ENCODE measurements around the gene CDC42BPB.

The CDC42BPB gene, protein sequence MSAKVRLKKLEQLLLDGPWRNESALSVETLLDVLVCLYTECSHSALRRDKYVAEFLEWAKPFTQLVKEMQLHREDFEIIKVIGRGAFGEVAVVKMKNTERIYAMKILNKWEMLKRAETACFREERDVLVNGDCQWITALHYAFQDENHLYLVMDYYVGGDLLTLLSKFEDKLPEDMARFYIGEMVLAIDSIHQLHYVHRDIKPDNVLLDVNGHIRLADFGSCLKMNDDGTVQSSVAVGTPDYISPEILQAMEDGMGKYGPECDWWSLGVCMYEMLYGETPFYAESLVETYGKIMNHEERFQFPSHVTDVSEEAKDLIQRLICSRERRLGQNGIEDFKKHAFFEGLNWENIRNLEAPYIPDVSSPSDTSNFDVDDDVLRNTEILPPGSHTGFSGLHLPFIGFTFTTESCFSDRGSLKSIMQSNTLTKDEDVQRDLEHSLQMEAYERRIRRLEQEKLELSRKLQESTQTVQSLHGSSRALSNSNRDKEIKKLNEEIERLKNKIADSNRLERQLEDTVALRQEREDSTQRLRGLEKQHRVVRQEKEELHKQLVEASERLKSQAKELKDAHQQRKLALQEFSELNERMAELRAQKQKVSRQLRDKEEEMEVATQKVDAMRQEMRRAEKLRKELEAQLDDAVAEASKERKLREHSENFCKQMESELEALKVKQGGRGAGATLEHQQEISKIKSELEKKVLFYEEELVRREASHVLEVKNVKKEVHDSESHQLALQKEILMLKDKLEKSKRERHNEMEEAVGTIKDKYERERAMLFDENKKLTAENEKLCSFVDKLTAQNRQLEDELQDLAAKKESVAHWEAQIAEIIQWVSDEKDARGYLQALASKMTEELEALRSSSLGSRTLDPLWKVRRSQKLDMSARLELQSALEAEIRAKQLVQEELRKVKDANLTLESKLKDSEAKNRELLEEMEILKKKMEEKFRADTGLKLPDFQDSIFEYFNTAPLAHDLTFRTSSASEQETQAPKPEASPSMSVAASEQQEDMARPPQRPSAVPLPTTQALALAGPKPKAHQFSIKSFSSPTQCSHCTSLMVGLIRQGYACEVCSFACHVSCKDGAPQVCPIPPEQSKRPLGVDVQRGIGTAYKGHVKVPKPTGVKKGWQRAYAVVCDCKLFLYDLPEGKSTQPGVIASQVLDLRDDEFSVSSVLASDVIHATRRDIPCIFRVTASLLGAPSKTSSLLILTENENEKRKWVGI (N-terminal part only)

DNA sequence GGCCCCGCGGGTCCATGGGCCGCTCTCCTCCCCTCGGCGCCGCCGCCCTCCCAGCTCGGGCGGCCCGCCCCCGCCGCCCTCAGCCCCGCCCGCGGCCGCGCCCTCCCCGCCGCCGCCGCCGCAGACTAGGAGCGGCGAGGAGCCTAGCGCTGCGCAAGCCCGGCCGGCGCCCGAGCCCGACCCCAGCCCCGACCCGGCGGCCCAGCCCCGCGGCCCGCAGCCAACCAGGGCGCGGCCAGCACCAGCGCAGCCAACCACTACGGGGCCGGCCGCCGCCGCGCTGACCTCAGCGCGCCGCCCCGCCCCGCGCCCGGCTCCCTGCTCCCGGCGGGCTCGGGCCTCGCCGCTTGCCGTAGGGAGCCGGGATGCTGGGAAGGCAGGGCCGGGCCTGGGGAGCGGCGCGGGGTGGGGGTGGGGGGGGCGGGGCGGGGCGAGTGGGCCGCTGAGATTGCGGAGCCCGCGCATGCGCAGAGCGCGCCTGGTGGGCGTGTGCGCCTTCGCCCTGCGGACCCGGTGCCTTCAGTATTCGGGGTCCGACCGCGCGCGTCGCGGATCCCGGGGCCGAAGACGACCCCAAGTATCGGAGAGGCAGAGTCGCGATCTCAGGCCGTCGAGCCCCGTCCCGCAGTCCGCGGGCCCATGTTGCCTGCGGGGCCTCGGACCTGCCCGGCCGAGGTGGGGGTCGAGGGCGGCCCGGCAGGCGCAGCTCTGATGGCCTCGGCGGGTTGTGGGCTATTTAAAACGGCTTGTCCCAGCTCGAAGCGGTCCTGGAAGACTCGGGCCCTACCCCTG is at the start of gene CDC42BPB:
Gene CDC42BPB, minus strand, starts transcription at position 178 of the 792 bp plus-strand sequence. CDS start 376 bp downstream, outside the sequence.
- H3K9ac ChIP-seq (ENCODE audit: low read length): peak within 1 kb of the TSS; percentile 58

DNA sequence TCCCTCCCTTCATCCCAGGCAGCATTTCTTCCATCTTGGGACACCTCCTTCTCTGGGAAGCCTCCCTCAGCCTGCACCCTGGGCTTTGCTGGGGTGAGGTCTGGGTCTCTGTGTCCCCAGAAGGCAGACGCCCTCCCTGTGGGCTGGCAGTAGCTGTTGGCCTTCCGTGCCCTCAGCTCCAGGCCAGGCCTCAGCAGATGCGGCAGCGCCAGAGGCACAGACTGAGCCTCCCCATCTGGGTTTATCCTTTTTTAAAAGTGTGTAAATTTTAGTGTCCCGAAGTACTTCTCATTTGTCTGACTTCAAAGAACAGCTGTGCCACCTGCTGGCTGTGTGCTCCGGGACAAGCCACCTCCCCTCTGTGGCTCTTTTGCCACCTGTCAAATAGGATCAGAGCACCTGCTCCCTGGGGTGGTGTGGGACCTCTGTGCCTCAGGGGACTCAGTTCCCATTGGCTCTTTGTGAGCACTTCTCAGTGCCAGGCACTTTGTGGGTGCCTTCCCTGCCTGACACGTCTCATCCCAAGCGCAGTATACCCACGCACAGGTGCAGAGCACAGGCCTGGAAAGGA is 48.3 kb upstream of the CDC42BPB start:
- Histone ChIP-seq H3K9ac (ENCODE audit: low read length) (no peak overlapping the region), H3K4me3 (ENCODE audit: low read length) (no peak overlapping the region), H3K27me3 (ENCODE audit: control insufficient read depth, insufficient read depth, low read length) (peaks cover 33% of the 10 kb centered on the region), H3K4me1 (ENCODE audit: control insufficient read depth, low read depth, low read length) (peaks cover 17% of the 10 kb centered on the region), H3K36me3 (ENCODE audit: control insufficient read depth, low read depth, low read length) (no peaks in the 10 kb centered on the region), H3K9me3 (ENCODE audit: control insufficient read depth, low read depth, low read length) (no peaks in the 10 kb centered on the region), H3K27ac (ENCODE audit: low read length) (no peak overlapping the region)

More for the DNA sequence above, at the start of gene CDC42BPB:
- Histone ChIP-seq H3K36me3 (ENCODE audit: control insufficient read depth, low read depth, low read length) (no peaks in the 10 kb centered on the region), H3K4me1 (ENCODE audit: control insufficient read depth, low read depth, low read length) (peaks cover 6% of the 10 kb centered on the region), H3K4me3 (ENCODE audit: low read length) (peak within 1 kb of the TSS; percentile 88), H3K27me3 (ENCODE audit: control insufficient read depth, insufficient read depth, low read length) (no peaks in the 10 kb centered on the region), H3K9me3 (ENCODE audit: control insufficient read depth, low read depth, low read length) (no peaks in the 10 kb centered on the region), H3K27ac (ENCODE audit: low read length) (no peak within 1 kb of the TSS)

DNA sequence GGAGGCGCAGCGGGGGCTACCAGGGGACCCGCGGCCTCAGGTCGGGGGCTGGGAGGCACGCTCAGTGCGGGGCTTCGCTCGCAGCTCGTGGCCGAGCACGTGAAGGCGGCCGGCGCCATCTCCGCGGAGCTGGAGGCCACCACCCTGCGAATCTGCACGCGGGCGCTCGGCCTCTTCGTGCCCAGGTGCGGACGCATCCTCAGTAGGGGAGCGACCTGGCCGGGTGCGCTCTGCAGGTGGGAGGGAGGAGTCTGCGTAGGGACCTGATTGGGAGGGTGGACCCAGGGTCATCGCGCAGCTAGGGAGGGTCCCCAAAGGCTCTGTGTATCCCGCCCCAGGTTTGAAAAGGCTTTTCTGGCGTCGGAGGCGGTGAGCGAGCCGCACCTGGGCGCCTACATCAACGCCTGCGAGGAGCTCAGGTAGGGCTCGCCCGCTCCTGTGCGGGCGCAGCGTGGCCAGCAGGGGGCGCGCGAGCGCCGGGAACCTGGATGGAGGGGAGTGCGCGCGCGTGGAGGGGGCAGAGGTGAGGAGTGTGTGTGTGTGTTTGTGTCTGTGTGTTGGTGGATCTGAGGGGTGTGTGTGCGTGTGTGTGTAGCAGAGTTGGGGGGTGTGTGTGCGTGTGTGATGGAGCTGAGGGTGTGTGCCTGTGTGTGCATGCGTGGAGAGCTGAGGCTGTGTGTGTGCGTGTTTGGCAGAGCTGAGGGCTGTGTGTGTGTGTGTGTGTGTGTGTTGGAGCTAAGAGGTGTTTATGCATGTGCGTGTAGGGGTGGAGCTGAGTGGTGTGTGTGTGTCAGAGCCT is 47.5 kb upstream of the CDC42BPB start:
- Histone ChIP-seq H3K27me3 (ENCODE audit: control insufficient read depth, insufficient read depth, low read length) (peaks cover 26% of the 10 kb centered on the region), H3K36me3 (ENCODE audit: control insufficient read depth, low read depth, low read length) (no peaks in the 10 kb centered on the region), H3K9ac (ENCODE audit: low read length) (no peak overlapping the region), H3K9me3 (ENCODE audit: control insufficient read depth, low read depth, low read length) (no peaks in the 10 kb centered on the region), H3K27ac (ENCODE audit: low read length) (no peak overlapping the region), H3K4me3 (ENCODE audit: low read length) (peak overlapping the region; percentile 19), H3K4me1 (ENCODE audit: control insufficient read depth, low read depth, low read length) (peaks cover 14% of the 10 kb centered on the region)

GRCh38 chr14:103104389-103104653 is 47.0 kb upstream of the CDC42BPB start:
- H3K4me3 ChIP-seq (ENCODE audit: low read length): peak overlapping the region; percentile 19
- H3K4me1 ChIP-seq (ENCODE audit: control insufficient read depth, low read depth, low read length): peaks cover 11% of the 10 kb centered on the region
- no peak overlapping the region for H3K27ac ChIP-seq (ENCODE audit: low read length)
- H3K9ac ChIP-seq (ENCODE audit: low read length): no peak overlapping the region
- H3K9me3 ChIP-seq (ENCODE audit: control insufficient read depth, low read depth, low read length): no peaks in the 10 kb centered on the region
- peaks cover 26% of the 10 kb centered on the region for H3K27me3 ChIP-seq (ENCODE audit: control insufficient read depth, insufficient read depth, low read length)
- no peaks in the 10 kb centered on the region for H3K36me3 ChIP-seq (ENCODE audit: control insufficient read depth, low read depth, low read length)

DNA sequence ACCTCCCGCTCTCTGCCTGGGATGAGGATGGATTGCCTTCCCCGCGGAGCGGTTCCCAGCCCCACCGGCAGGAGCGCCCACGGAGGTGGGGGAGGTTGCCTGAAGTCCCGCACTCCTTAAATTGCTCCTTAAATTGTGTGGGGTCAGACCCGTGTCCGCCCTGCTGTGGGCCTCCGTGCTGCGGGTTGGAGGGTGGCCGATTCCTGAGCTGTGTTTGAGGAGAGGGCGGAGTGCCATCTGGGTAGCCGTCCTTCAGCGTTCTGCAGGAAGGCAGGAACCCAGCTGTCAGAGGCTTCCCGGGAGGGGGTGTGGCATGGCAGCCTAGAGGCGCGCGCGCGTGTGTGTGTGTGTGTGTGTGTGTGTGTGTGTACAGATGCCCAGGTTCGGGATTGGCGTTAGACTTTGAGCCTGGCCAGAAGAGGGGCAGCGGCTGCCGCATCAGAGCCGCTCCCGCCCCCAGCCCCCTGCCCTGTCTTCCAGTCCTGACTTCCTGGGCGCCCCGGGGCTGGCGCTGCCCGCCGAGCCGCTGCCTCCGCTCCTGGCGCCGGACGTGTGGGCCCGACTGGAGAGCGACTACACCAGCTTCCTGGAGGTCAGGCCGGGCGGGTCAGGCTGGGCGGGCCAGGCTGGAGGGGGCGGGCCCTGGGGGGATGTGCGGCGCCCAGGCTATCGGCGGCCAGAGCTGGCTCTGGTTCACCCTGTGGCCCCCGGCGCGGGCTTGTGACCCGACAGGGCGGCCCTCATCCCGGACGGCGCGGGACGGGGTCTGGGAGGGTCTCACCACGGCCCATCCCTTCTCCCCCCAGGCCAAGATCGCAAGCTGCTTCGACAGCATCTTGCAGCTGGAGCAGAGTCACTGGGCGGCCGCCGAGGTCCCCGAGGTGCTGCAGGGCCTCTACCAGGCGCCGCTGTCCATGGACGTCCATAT is 46.4 kb upstream of the CDC42BPB start:
- H3K36me3 ChIP-seq (ENCODE audit: control insufficient read depth, low read depth, low read length): no peaks in the 10 kb centered on the region
- H3K9ac ChIP-seq (ENCODE audit: low read length): no peak overlapping the region
- H3K4me3 ChIP-seq (ENCODE audit: low read length): peak overlapping the region; percentile 19
- no peaks in the 10 kb centered on the region for H3K9me3 ChIP-seq (ENCODE audit: control insufficient read depth, low read depth, low read length)
- peaks cover 11% of the 10 kb centered on the region for H3K4me1 ChIP-seq (ENCODE audit: control insufficient read depth, low read depth, low read length)
- H3K27ac ChIP-seq (ENCODE audit: low read length): no peak overlapping the region
- H3K27me3 ChIP-seq (ENCODE audit: control insufficient read depth, insufficient read depth, low read length): peaks cover 26% of the 10 kb centered on the region

DNA sequence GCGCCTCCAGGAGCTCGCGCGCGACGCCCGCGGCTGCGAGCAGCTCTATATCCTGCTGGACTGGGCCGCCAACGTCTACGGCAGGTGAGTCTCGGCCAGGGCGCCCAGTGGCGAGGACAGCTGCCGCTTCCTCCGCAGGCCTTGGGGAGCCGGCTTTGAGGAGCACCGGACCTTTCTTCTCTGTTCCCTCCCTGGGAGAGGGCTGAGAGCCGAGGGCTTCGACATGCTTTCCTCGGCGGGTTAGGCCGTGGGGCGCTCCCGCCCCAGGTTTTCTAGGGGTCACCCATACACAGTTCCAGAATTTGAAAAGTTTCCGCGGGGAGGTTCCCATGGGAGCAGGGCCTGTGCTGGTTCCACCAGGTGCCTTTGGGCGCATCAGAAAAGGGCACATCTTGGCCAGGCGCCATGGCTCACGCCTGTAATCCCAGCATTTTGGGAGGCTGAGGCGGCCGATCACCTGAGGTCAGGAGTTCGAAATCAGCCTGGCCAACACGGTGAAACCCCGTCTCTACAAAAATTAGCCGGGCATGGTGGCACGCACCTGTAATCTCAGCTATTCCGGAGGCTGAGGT is 45.4 kb upstream of the CDC42BPB start:
- H3K27me3 ChIP-seq (ENCODE audit: control insufficient read depth, insufficient read depth, low read length): peaks cover 26% of the 10 kb centered on the region
- H3K4me3 ChIP-seq (ENCODE audit: low read length): no peak overlapping the region
- no peaks in the 10 kb centered on the region for H3K9me3 ChIP-seq (ENCODE audit: control insufficient read depth, low read depth, low read length)
- no peak overlapping the region for H3K27ac ChIP-seq (ENCODE audit: low read length)
- peaks cover 5% of the 10 kb centered on the region for H3K4me1 ChIP-seq (ENCODE audit: control insufficient read depth, low read depth, low read length)
- no peak overlapping the region for H3K9ac ChIP-seq (ENCODE audit: low read length)
- H3K36me3 ChIP-seq (ENCODE audit: control insufficient read depth, low read depth, low read length): no peaks in the 10 kb centered on the region

DNA sequence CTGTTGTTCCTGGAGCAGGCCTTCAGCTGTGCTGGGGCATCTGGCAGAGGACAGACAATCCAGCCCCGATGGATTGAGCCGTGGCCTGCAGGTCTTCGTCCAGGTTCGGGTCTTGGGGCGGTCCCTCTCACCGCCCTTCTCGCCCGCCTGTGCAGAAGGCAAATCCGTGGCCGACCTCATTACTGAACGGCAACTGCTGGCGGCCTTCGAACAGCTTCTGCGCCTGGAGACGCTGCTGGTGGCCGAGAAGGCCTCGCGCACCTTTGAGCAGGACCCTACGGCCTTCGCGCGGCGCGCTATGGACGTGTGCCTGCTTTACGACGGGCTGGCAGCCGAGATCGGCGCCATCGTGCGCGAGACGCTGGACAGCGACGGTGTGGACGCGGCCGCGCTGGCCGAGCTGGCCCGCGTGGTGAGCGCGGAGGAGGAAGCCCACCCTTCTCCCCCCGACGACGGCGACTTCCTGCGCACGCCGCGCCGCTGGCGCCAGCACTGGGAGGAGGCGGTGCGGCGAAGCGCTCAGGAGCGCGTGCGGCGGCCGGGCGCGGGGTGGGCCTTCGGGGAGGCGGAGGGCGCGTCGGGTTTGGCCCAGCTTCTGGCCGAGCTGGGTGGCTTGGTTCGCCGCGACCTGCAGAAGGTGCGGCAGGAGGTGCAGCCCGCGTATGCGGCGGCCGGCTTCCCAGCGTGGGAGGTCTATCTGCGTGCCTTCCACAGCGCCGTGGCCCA is 44.8 kb upstream of the CDC42BPB start:
- Histone ChIP-seq H3K4me3 (ENCODE audit: low read length) (no peak overlapping the region), H3K9ac (ENCODE audit: low read length) (no peak overlapping the region), H3K9me3 (ENCODE audit: control insufficient read depth, low read depth, low read length) (no peaks in the 10 kb centered on the region), H3K27me3 (ENCODE audit: control insufficient read depth, insufficient read depth, low read length) (peaks cover 26% of the 10 kb centered on the region), H3K27ac (ENCODE audit: low read length) (no peak overlapping the region), H3K36me3 (ENCODE audit: control insufficient read depth, low read depth, low read length) (no peaks in the 10 kb centered on the region), H3K4me1 (ENCODE audit: control insufficient read depth, low read depth, low read length) (peaks cover 5% of the 10 kb centered on the region)

DNA sequence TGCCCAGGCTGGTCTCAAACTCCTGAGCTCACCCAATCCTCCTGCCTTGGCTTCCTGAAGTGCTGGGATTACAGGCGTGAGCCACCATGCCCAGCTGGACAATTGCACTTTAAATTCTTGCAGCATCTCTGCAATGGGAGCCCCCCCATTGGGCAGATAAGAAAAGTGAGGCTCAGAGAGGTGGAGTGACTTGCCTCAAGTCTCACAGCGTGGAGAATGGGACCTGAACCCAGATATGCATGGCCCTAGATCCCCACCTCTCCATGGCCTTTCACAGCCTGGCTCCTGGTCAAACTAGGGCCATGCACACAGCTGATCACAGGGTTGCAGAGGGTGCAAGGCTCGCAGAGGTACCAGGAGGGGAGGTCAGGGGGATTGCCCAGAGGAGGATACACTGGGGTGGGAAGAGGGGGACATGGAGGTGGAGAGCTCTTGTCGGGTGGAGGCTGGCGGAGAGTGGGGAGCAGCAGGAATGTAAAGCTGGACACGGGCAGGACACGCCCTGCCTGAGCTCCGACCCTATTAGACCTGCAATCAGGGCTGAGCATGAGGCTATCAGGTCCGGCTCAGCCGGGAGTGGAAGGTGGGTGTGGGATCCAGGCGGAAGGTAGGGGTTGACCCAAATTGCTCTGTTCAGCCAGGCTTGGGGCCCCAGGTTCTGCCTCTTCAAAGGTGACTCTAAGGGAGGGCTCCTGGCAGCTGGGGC is 44.1 kb upstream of the CDC42BPB start:
- no peak overlapping the region for H3K4me3 ChIP-seq (ENCODE audit: low read length)
- H3K36me3 ChIP-seq (ENCODE audit: control insufficient read depth, low read depth, low read length): no peaks in the 10 kb centered on the region
- H3K9ac ChIP-seq (ENCODE audit: low read length): no peak overlapping the region
- H3K4me1 ChIP-seq (ENCODE audit: control insufficient read depth, low read depth, low read length): peaks cover 5% of the 10 kb centered on the region
- H3K9me3 ChIP-seq (ENCODE audit: control insufficient read depth, low read depth, low read length): no peaks in the 10 kb centered on the region
- H3K27me3 ChIP-seq (ENCODE audit: control insufficient read depth, insufficient read depth, low read length): peaks cover 26% of the 10 kb centered on the region
- no peak overlapping the region for H3K27ac ChIP-seq (ENCODE audit: low read length)
